H9 (cell line): ENCODE data around the gene NTRK3. TPM values are rescaled to one million over a fixed set of nuclear protein-coding genes. Genes with fewer than 3 reads are reported as not detected.

Source experiments
- DNase-seq: peaks from one replicate; pipeline ENCODE4 v3.0.0-alpha.2; 2017
- H2AFZ ChIP-seq: one replicate; pipeline ENCODE4 v1.6.1; 2013; ENCODE audit warnings: mild to moderate bottlenecking, low read length, control low read depth, moderate library complexity
- H2AK5ac ChIP-seq: 2 replicates; pipeline ENCODE4 v1.6.1; 2013; ENCODE audit warnings: low read length, control low read depth, mixed read lengths; ENCODE audit not compliant: insufficient read length
- H2BK120ac ChIP-seq: one replicate; pipeline ENCODE4 v1.6.1; 2013; ENCODE audit warnings: low read depth, mild to moderate bottlenecking, low read length, control low read depth, inconsistent platforms; ENCODE audit not compliant: poor library complexity, severe bottlenecking
- H2BK12ac ChIP-seq: 2 replicates; pipeline ENCODE4 v1.6.1; 2013; ENCODE audit warnings: low read length, control low read depth, mixed read lengths, low read depth; ENCODE audit not compliant: insufficient read length
- H2BK15ac ChIP-seq: 2 replicates; pipeline ENCODE4 v1.6.1; 2013; ENCODE audit warnings: low read depth, low read length, control low read depth
- H2BK20ac ChIP-seq: one replicate; pipeline ENCODE4 v1.6.1; 2013; ENCODE audit warnings: low read depth, mild to moderate bottlenecking, low read length, control low read depth, inconsistent platforms; ENCODE audit not compliant: poor library complexity, severe bottlenecking
- H2BK5ac ChIP-seq: 2 replicates; pipeline ENCODE4 v1.6.1; 2013; ENCODE audit warnings: low read length, control low read depth, mixed read lengths; ENCODE audit not compliant: insufficient read length
- H3K14ac ChIP-seq: 2 replicates; pipeline ENCODE4 v1.6.1; 2013; ENCODE audit warnings: low read length, control low read depth; ENCODE audit not compliant: insufficient read depth
- H3K18ac ChIP-seq: 2 replicates; pipeline ENCODE4 v1.6.1; 2013; ENCODE audit warnings: low read depth, mild to moderate bottlenecking, mixed read lengths, low read length, control low read depth; ENCODE audit not compliant: insufficient read length
- H3K23ac ChIP-seq: 2 replicates; pipeline ENCODE4 v1.6.1; 2013; ENCODE audit warnings: low read length, control low read depth, mixed read lengths, low read depth; ENCODE audit not compliant: insufficient read length
- H3K23me2 ChIP-seq: 2 replicates; pipeline ENCODE4 v1.6.1; 2013; ENCODE audit warnings: low read depth, mild to moderate bottlenecking, mixed read lengths, low read length, control low read depth; ENCODE audit not compliant: insufficient read length, poor library complexity, severe bottlenecking
- H3K27ac ChIP-seq: 2 replicates; pipeline ENCODE4 v1.5.1; 2013; ENCODE audit warnings: low read length, control low read depth, mixed read lengths, low read depth; ENCODE audit not compliant: insufficient read length
- H3K27me3 ChIP-seq: 2 replicates; pipeline ENCODE4 v1.6.1; 2013; ENCODE audit warnings: low read length, control low read depth, inconsistent platforms; ENCODE audit not compliant: insufficient read depth
- H3K4ac ChIP-seq: 2 replicates; pipeline ENCODE4 v1.6.1; 2013; ENCODE audit warnings: low read depth, mild to moderate bottlenecking, control low read depth, inconsistent platforms, low read length, moderate library complexity
- H3K4me1 ChIP-seq: 2 replicates; pipeline ENCODE4 v1.6.1; 2013; ENCODE audit warnings: low read length, control low read depth, inconsistent platforms; ENCODE audit not compliant: insufficient read depth
- H3K4me2 ChIP-seq: 2 replicates; pipeline ENCODE4 v1.6.1; 2013; ENCODE audit warnings: low read length, control low read depth, mixed read lengths; ENCODE audit not compliant: insufficient read length, insufficient read depth
- H3K56ac ChIP-seq: 2 replicates; pipeline ENCODE4 v1.6.1; 2013; ENCODE audit warnings: low read depth, mild to moderate bottlenecking, mixed read lengths, low read length, control low read depth; ENCODE audit not compliant: insufficient read length
- H3K79me1 ChIP-seq: 2 replicates; pipeline ENCODE4 v1.6.1; 2013; ENCODE audit warnings: low read depth, mild to moderate bottlenecking, moderate library complexity, low read length, control low read depth, inconsistent platforms; ENCODE audit not compliant: insufficient read depth, poor library complexity, severe bottlenecking
- H3K79me2 ChIP-seq: 2 replicates; pipeline ENCODE4 v1.6.1; 2013; ENCODE audit warnings: low read length, control low read depth, inconsistent platforms; ENCODE audit not compliant: insufficient read depth
- H3K9ac ChIP-seq: 2 replicates; pipeline ENCODE4 v1.6.1; 2013; ENCODE audit warnings: low read length, control low read depth, mixed read lengths; ENCODE audit not compliant: insufficient read length; ENCODE audit errors: extremely low read depth
- H3K9me3 ChIP-seq: one replicate; pipeline ENCODE4 v1.6.1; 2013; ENCODE audit warnings: low read depth, low read length, inconsistent platforms; ENCODE audit not compliant: control insufficient read depth
- H3T11ph ChIP-seq: one replicate; pipeline ENCODE4 v1.6.1; 2013; ENCODE audit warnings: mild to moderate bottlenecking, low read length, control low read depth, inconsistent platforms
- H4K20me1 ChIP-seq: one replicate; pipeline ENCODE4 v1.6.1; 2013; ENCODE audit not compliant: control insufficient read depth, insufficient read length, insufficient read depth
- H4K5ac ChIP-seq: 2 replicates; pipeline ENCODE4 v1.6.1; 2013; ENCODE audit warnings: low read depth, mild to moderate bottlenecking, mixed read lengths, low read length, control low read depth; ENCODE audit not compliant: insufficient read length
- H4K8ac ChIP-seq: replicated peaks from 2 replicates; pipeline ENCODE4 v1.6.1; 2013; ENCODE audit warnings: low read length, control low read depth, mixed read lengths, low read depth; ENCODE audit not compliant: insufficient read length
- H4K91ac ChIP-seq: 2 replicates; pipeline ENCODE4 v1.6.1; 2013; ENCODE audit warnings: low read depth, mild to moderate bottlenecking, moderate library complexity, mixed read lengths, low read length, control low read depth; ENCODE audit not compliant: insufficient read length
- H3K27ac Mint-ChIP-seq, 3 experiments: 2 replicates in 2 of 3; 3 replicates in 1 of 3; pipeline ENCODE4 v1.8.0; 2020 to 2021; ENCODE audit warnings: mixed read lengths in 3 of 3, mild to moderate bottlenecking in 1 of 3, moderate library complexity in 1 of 3
- H3K27me3 Mint-ChIP-seq: 2 replicates; pipeline ENCODE4 v1.8.0; 2021; ENCODE audit warnings: low read depth, mild to moderate bottlenecking, moderate library complexity, mixed read lengths
- H3K36me3 Mint-ChIP-seq, 3 experiments: 2 replicates in 2 of 3; 3 replicates in 1 of 3; pipeline ENCODE4 v1.8.0; 2020 to 2021; ENCODE audit warnings: low read depth in 3 of 3, mixed read lengths in 3 of 3; ENCODE audit not compliant: insufficient read depth in 1 of 3
- H3K4me1 Mint-ChIP-seq, 2 experiments: 2 replicates each; pipeline ENCODE4 v1.8.0; 2020; ENCODE audit warnings: mixed read lengths in 2 of 2
- H3K4me3 Mint-ChIP-seq, 2 experiments: 2 replicates in 1 of 2; 3 replicates in 1 of 2; pipeline ENCODE4 v1.8.0; 2020 to 2021; ENCODE audit warnings: mild to moderate bottlenecking in 2 of 2, mixed read lengths in 2 of 2, moderate library complexity in 1 of 2
- H3K9me3 Mint-ChIP-seq, 2 experiments: 2 replicates in 1 of 2; 3 replicates in 1 of 2; pipeline ENCODE4 v1.8.0; 2020; ENCODE audit warnings: mild to moderate bottlenecking in 2 of 2, mixed read lengths in 2 of 2, moderate library complexity in 1 of 2
- WGBS: extraction: QIAGEN DNeasy Blood & Tissue Kit; methylation state at CpG from one replicate; pipeline ENCODE4 v1.1.7; 2013; ENCODE audit warnings: missing lambda C conversion rate, low lambda C conversion rate, mixed read lengths; ENCODE audit not compliant: insufficient read length; ENCODE audit errors: extremely low coverage; 5-methylcytosine and 5-hydroxymethylcytosine counted together
- total RNA-seq: library from RNA; stranded (reverse); gene quantifications from 2 replicates; pipeline ENCODE4 v1.2.1, GENCODE V29; 2021
- TF ChIP-seq, protein P1 (sequence below): fragments of 200-600 bp; sonication (generic); conservative IDR thresholded peaks from 3 replicates; pipeline ENCODE4 v1.8.0; 2021; ENCODE audit warnings: antibody characterized with exemption, mild to moderate bottlenecking

NTRK3 gene
- total RNA-seq, 1 experiment from 2014 or later = 2.5 TPM

DNA sequence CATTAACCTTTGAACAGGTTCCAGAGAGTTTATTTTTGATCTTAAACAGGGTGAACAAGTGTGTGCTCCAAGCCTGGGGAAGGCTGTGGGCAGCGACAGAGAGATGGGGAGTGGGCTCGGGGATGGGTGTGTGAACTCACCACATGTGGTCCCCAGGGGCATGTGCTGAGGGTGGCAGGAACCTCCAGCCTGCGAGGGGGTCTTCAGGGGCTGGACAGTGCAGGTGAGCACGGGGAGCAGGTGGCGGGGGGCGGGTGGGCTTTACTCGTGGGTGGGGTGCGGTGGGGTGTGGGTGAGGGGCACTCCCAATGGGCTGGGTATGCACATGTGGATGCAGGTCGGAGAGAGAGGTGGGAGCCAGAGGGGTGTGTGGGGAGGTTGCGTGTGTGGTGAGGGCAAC, 9.6 kb upstream of the NTRK3 start:
- H3K18ac ChIP-seq = no peak overlapping the region
- H3K4me3 Mint-ChIP-seq = no peak overlapping the region
- no peaks in the 10 kb centered on the region for H3K79me2 ChIP-seq
- H2AFZ ChIP-seq = no peak overlapping the region
- peaks cover 95% of the 10 kb centered on the region for H3K27me3 Mint-ChIP-seq
- H3K9ac ChIP-seq = no peak overlapping the region
- H3K23ac ChIP-seq = no peak overlapping the region
- H3K9me3 ChIP-seq = no peaks in the 10 kb centered on the region
- H3K27ac ChIP-seq = no peak overlapping the region
- no peak overlapping the region for H2BK15ac ChIP-seq
- H4K20me1 ChIP-seq = no peaks in the 10 kb centered on the region
- no peak overlapping the region for H3K4ac ChIP-seq
- H2BK20ac ChIP-seq = no peak overlapping the region
- H3K4me2 ChIP-seq = no peak overlapping the region
- no peaks in the 10 kb centered on the region for H3K27me3 ChIP-seq
- H3K23me2 ChIP-seq = no peaks in the 10 kb centered on the region
- H3K27ac Mint-ChIP-seq = no peak overlapping the region
- peaks cover 9 to 10% of the 10 kb centered on the region in 2 experiments for H3K4me1 Mint-ChIP-seq
- H4K8ac ChIP-seq = no peak overlapping the region
- H3K36me3 Mint-ChIP-seq = no peaks in the 10 kb centered on the region
- H4K5ac ChIP-seq = no peak overlapping the region
- no peaks in the 10 kb centered on the region; the same call in 1 of the 2 replicates for H3K4me1 ChIP-seq
- H3K56ac ChIP-seq = no peak overlapping the region
- no CpG with 5 or more reads among the region's 10 CpGs for WGBS
- H3K9me3 Mint-ChIP-seq = no peaks in the 10 kb centered on the region
- no peak overlapping the region for H2BK5ac ChIP-seq
- DNase-seq = no peak
- H3K14ac ChIP-seq = no peak overlapping the region
- no peak overlapping the region for H2AK5ac ChIP-seq
- no peak overlapping the region for H2BK12ac ChIP-seq
- H2BK120ac ChIP-seq = no peak overlapping the region
- no peak overlapping the region for H4K91ac ChIP-seq
- H3T11ph ChIP-seq = no peak overlapping the region
- H3K79me1 ChIP-seq = no peaks in the 10 kb centered on the region
- TF ChIP-seq, protein P1, sequence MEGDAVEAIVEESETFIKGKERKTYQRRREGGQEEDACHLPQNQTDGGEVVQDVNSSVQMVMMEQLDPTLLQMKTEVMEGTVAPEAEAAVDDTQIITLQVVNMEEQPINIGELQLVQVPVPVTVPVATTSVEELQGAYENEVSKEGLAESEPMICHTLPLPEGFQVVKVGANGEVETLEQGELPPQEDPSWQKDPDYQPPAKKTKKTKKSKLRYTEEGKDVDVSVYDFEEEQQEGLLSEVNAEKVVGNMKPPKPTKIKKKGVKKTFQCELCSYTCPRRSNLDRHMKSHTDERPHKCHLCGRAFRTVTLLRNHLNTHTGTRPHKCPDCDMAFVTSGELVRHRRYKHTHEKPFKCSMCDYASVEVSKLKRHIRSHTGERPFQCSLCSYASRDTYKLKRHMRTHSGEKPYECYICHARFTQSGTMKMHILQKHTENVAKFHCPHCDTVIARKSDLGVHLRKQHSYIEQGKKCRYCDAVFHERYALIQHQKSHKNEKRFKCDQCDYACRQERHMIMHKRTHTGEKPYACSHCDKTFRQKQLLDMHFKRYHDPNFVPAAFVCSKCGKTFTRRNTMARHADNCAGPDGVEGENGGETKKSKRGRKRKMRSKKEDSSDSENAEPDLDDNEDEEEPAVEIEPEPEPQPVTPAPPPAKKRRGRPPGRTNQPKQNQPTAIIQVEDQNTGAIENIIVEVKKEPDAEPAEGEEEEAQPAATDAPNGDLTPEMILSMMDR = no peak
